ENCODE data around the gene C2orf72. TPM values are rescaled to one million over a fixed set of nuclear protein-coding genes. Genes with fewer than 3 reads are reported as not detected.

C2orf72 gene
- total and polyA plus RNA-seq, 2 donors (not counting 1 experiment from before 2014, with no cell fraction given), result not detected

- CTCF ChIA-PET, result interaction anchor here (0.6 kb wide), 1 partner anchor 319 kb away, joined by 3 read pairs; no protein-coding TSS in a partner anchor
- peaks cover 1% of the 10 kb centered on the region for H3K4me1 Mint-ChIP-seq
- H3K4me2 ChIP-seq (replicated peaks; ENCODE audit: low read depth, low read length, poor library complexity, severe bottlenecking), result no peak overlapping the region
Measured at GRCh38 chr2:231028889-231029288, 8.4 kb upstream of the C2orf72 start.

GRCh38 chr2:231029563-231029962 lies 7.8 kb upstream of the C2orf72 start:
- intact Hi-C loops (cut with micrococcal nuclease), result no loop called here
- Histone ChIP-seq H2AFZ (ENCODE audit: insufficient read depth, low read depth, low read length, poor library complexity, severe bottlenecking) (no peak overlapping the region), H3K4me2 (replicated peaks; ENCODE audit: low read depth, low read length, poor library complexity, severe bottlenecking) (no peak overlapping the region), H3K27ac (ENCODE audit: low read length in 2 of 2) (no peak overlapping the region), H3K79me2 (ENCODE audit: control insufficient read depth, insufficient read depth, low read length) (no peaks in the 10 kb centered on the region), H3K27me3 (replicated peaks in 1 of 4; ENCODE audit: control extremely low read depth in 1 of 4, control insufficient read depth in 3 of 4, insufficient read depth in 4 of 4, low read length in 3 of 4) (peaks cover 0 to 8% (median 0%) of the 10 kb centered on the region in 4 experiments), H3K9me3 (ENCODE audit: control extremely low read depth in 1 of 3, control insufficient read depth in 2 of 3, insufficient read depth in 1 of 3, low read length in 2 of 3) (peaks cover 0 to 4% (median 0%) of the 10 kb centered on the region in 3 donors), H3K4me1 (ENCODE audit: control insufficient read depth in 2 of 2, insufficient read depth in 2 of 2, low read length in 2 of 2) (peaks cover 4% of the 10 kb centered on the region in 2 donors), H4K20me1 (ENCODE audit: control insufficient read depth, insufficient read depth, low read length, poor library complexity, severe bottlenecking) (no peaks in the 10 kb centered on the region), H3K4me3 (ENCODE audit: control extremely low read depth in 1 of 5, extremely low read depth in 1 of 5, insufficient read depth in 1 of 5, low read depth in 2 of 5, low read length in 4 of 5) (no peak overlapping the region), H3K36me3 (replicated peaks in 1 of 2; ENCODE audit: control extremely low read depth in 1 of 2, control insufficient read depth in 1 of 2, extremely low read depth in 1 of 2, insufficient read depth in 2 of 2, low read length in 1 of 2) (no peaks in the 10 kb centered on the region), H3K9ac (ENCODE audit: low read length) (no peak overlapping the region)
- no peak for TF ChIP-seq CTCF (IDR thresholded peaks at IDR 0.05)
- no peak for TF ChIP-seq EZH2 (IDR thresholded peaks at IDR 0.05; ENCODE audit: borderline replicate concordance, insufficient read depth, low read depth, low read length, poor library complexity, severe bottlenecking)
- Mint-ChIP-seq H3K27ac (no peak overlapping the region), H3K9me3 (ENCODE audit: insufficient read depth) (no peaks in the 10 kb centered on the region), H3K4me1 (peaks cover 8% of the 10 kb centered on the region), H3K27me3 (peaks cover 10% of the 10 kb centered on the region), H3K4me3 (no peak overlapping the region)
- ATAC-seq (ENCODE audit: low read depth) (no peak), DNase-seq (no peak)
- WGBS (ENCODE audit: insufficient coverage), result 81% methylated on average over 6 of the region's 9 CpGs
- POLR2A ChIA-PET, result no interaction called here
- CTCF ChIA-PET, result interaction anchor here (0.5 to 1.4 kb wide), 2 partner anchors 12 to 23 kb away, joined by 4 to 5 read pairs; no protein-coding TSS in a partner anchor

More at GRCh38 chr2:231028889-231029288, 8.4 kb upstream of the C2orf72 start:
- POLR2A ChIA-PET, result no interaction called here
- Histone ChIP-seq H3K4me3 (ENCODE audit: control extremely low read depth in 1 of 5, extremely low read depth in 1 of 5, insufficient read depth in 1 of 5, low read depth in 2 of 5, low read length in 4 of 5) (no peak overlapping the region), H2AFZ (ENCODE audit: insufficient read depth, low read depth, low read length, poor library complexity, severe bottlenecking) (no peak overlapping the region), H3K9me3 (ENCODE audit: control extremely low read depth in 1 of 3, control insufficient read depth in 2 of 3, insufficient read depth in 1 of 3, low read length in 2 of 3) (peaks cover 0 to 4% (median 0%) of the 10 kb centered on the region in 3 donors), H3K27ac (ENCODE audit: low read length in 2 of 2) (no peak overlapping the region), H3K27me3 (replicated peaks in 1 of 4; ENCODE audit: control extremely low read depth in 1 of 4, control insufficient read depth in 3 of 4, insufficient read depth in 4 of 4, low read length in 3 of 4) (peaks cover 0 to 8% (median 0%) of the 10 kb centered on the region in 4 experiments), H3K4me1 (ENCODE audit: control insufficient read depth in 2 of 2, insufficient read depth in 2 of 2, low read length in 2 of 2) (no peaks in the 10 kb centered on the region), H4K20me1 (ENCODE audit: control insufficient read depth, insufficient read depth, low read length, poor library complexity, severe bottlenecking) (no peaks in the 10 kb centered on the region), H3K36me3 (replicated peaks in 1 of 2; ENCODE audit: control extremely low read depth in 1 of 2, control insufficient read depth in 1 of 2, extremely low read depth in 1 of 2, insufficient read depth in 2 of 2, low read length in 1 of 2) (no peaks in the 10 kb centered on the region), H3K79me2 (ENCODE audit: control insufficient read depth, insufficient read depth, low read length) (no peaks in the 10 kb centered on the region), H3K9ac (ENCODE audit: low read length) (no peak overlapping the region)
- Mint-ChIP-seq H3K27me3 (peaks cover 10% of the 10 kb centered on the region), H3K9me3 (ENCODE audit: insufficient read depth) (no peaks in the 10 kb centered on the region), H3K4me3 (no peak overlapping the region), H3K27ac (no peak overlapping the region)
- intact Hi-C loops (cut with micrococcal nuclease), result no loop called here
- ATAC-seq (ENCODE audit: low read depth) (no peak), DNase-seq (no peak)
- no peak for TF ChIP-seq CTCF (IDR thresholded peaks at IDR 0.05)
- TF ChIP-seq EZH2 (IDR thresholded peaks at IDR 0.05; ENCODE audit: borderline replicate concordance, insufficient read depth, low read depth, low read length, poor library complexity, severe bottlenecking), result no peak

Measured in B cell (primary cell).